MM.1S (cell line): ENCODE data around the gene C4BPB.

Experiments used
- CTCF ChIP-seq: fragments of 300-600 bp; sonication (generic); IDR thresholded peaks from 2 replicates; pipeline ENCODE4 v1.5.1; 2016; ENCODE audit warnings: antibody characterized with exemption, low read length, mixed read lengths
- EZH2 ChIP-seq: fragments of 300-600 bp; sonication (generic); optimal IDR thresholded peaks from 2 replicates; pipeline ENCODE3; 2017; ENCODE audit warnings: low read depth, mild to moderate bottlenecking, antibody characterized with exemption, low read length, mixed read lengths
- EZH2phosphoT487 ChIP-seq: fragments of 300-600 bp; sonication (generic); IDR thresholded peaks from 2 replicates; pipeline ENCODE4 v1.6.1; 2018; ENCODE audit warnings: antibody characterized with exemption, low read length

- TF ChIP-seq CTCF = 0 out of 2 replicates have a peak, but pooled peaks have one; percentile 3
- no peak for TF ChIP-seq EZH2
- no peak for TF ChIP-seq EZH2phosphoT487
Measured at GRCh38 chr1:207091200-207091908, 2.7 kb downstream of the C4BPB start.
